Fibroblast of lung (primary cell): ENCODE results near the gene MRPS24. TPM values are rescaled to one million over a fixed set of nuclear protein-coding genes. Genes with fewer than 3 reads are reported as not detected.
A peak's percentile ranks its signal among the peaks of the same experiment; 100 is the strongest.

ENCODE experiments used
- DNase-seq, 2 donors: peaks; one replicate each; pipeline versions ENCODE4 v3.0.0 to v3.0.0-alpha.2; 2010; ENCODE audit warnings: low read depth in 2 of 2
- H2AFZ ChIP-seq: 2 replicates; pipeline ENCODE4 v1.5.1; 2012; ENCODE audit warnings: low read length, control low read depth, inconsistent platforms
- H3K27ac ChIP-seq: 2 replicates; pipeline ENCODE4 v1.5.1; 2011; ENCODE audit warnings: low read length, control low read depth; ENCODE audit not compliant: insufficient read depth
- H3K27me3 ChIP-seq: 2 replicates; pipeline ENCODE4 v1.5.1; 2011; ENCODE audit warnings: mild to moderate bottlenecking, low read length; ENCODE audit not compliant: control insufficient read depth, insufficient read depth
- H3K36me3 ChIP-seq: 2 replicates; pipeline ENCODE4 v1.5.1; 2011; ENCODE audit warnings: low read length; ENCODE audit not compliant: control insufficient read depth, insufficient read depth
- H3K4me1 ChIP-seq: 2 replicates; pipeline ENCODE4 v1.5.1; 2011; ENCODE audit warnings: low read length; ENCODE audit not compliant: control insufficient read depth, insufficient read depth; ENCODE audit errors: extremely low read depth
- H3K4me2 ChIP-seq: 2 replicates; pipeline ENCODE4 v1.5.1; 2011; ENCODE audit warnings: low read length, control low read depth; ENCODE audit not compliant: insufficient read depth; ENCODE audit errors: extremely low read depth
- H3K4me3 ChIP-seq, 4 experiments: fragments of 200-600 bp in 1 of 4; sonication (generic) in 1 of 4; replicated peaks in 1 of 4; 2 replicates each; pipeline ENCODE4 v1.5.1; 2011 to 2016; ENCODE audit warnings: low read length in 4 of 4, low read depth in 3 of 4, mild to moderate bottlenecking in 3 of 4, control low read depth in 2 of 4, inconsistent platforms in 1 of 4, mixed read lengths in 1 of 4; ENCODE audit not compliant: insufficient read depth in 1 of 4; ENCODE audit errors: control extremely low read depth in 1 of 4
- H3K79me2 ChIP-seq: 2 replicates; pipeline ENCODE4 v1.5.1; 2012; ENCODE audit warnings: mild to moderate bottlenecking, low read length, inconsistent platforms; ENCODE audit not compliant: control insufficient read depth, insufficient read depth
- H3K9ac ChIP-seq: 2 replicates; pipeline ENCODE4 v1.5.1; 2011; ENCODE audit warnings: mild to moderate bottlenecking, low read length, control low read depth; ENCODE audit not compliant: insufficient read depth
- H3K9me3 ChIP-seq: 2 replicates; pipeline ENCODE4 v1.5.1; 2012; ENCODE audit warnings: low read depth, low read length; ENCODE audit not compliant: control insufficient read depth, insufficient read depth
- H4K20me1 ChIP-seq: 2 replicates; pipeline ENCODE4 v1.5.1; 2011; ENCODE audit warnings: low read length; ENCODE audit not compliant: control insufficient read depth, insufficient read depth; ENCODE audit errors: extremely low read depth
- CTCF ChIP-seq, 2 donors: IDR thresholded peaks in 1 of 2; conservative IDR thresholded peaks in 1 of 2; 1 replicate in 1 of 2; 2 replicates in 1 of 2; pipeline ENCODE4 v1.5.1; 2011 to 2012; ENCODE audit warnings: low read length in 2 of 2, control low read depth in 1 of 2, inconsistent platforms in 1 of 2, low read depth in 1 of 2, mild to moderate bottlenecking in 1 of 2
- EZH2 ChIP-seq: IDR thresholded peaks from 2 replicates; pipeline ENCODE4 v1.5.1; 2012; ENCODE audit warnings: low read length, control low read depth, mild to moderate bottlenecking; ENCODE audit errors: missing control alignments
- polyA plus RNA-seq, 2 donors: library from polyadenylated mRNA; depleted of rRNA in 1 of 2; stranded (reverse) in 1 of 2; unstranded in 1 of 2; fragments of >200 nt; gene quantifications; 2 replicates each; pipeline ENCODE4 v1.2.1, GENCODE V29; 2011 to 2012; ENCODE audit warnings: missing spikeins in 1 of 2
- total RNA-seq: library from RNA; depleted of rRNA; stranded (reverse); fragments of >200 nt; gene quantifications from 2 replicates; pipeline ENCODE4 v1.2.1, GENCODE V29; 2014

The MRPS24 gene
- total and polyA plus RNA-seq, 2 donors (not counting 1 experiment from before 2014, with no cell fraction given), result 105 to 109 TPM

- H3K27ac ChIP-seq, result no peak overlapping the region
- H3K4me2 ChIP-seq, result no peak overlapping the region
- H3K9ac ChIP-seq, result no peak overlapping the region
- H3K4me1 ChIP-seq, result peaks cover 2% of the 10 kb centered on the region
- H3K79me2 ChIP-seq, result peaks cover 46% of the 10 kb centered on the region
- H3K36me3 ChIP-seq, result peaks cover 4% of the 10 kb centered on the region
- no peaks in the 10 kb centered on the region for H3K9me3 ChIP-seq
- TF ChIP-seq EZH2 (no peak), CTCF (conservative IDR thresholded peaks at IDR 0.05 in 1 of 2, IDR thresholded peaks at IDR 0.05 in 1 of 2; ENCODE audit: low read depth in 1 of 2, low read length in 2 of 2) (no peak)
- DNase-seq, result peak in 1 of 2 donors; percentile 42
- no peak overlapping the region for H2AFZ ChIP-seq
- no peaks in the 10 kb centered on the region for H3K27me3 ChIP-seq
- H3K4me3 ChIP-seq, result no peak overlapping the region
- no peaks in the 10 kb centered on the region for H4K20me1 ChIP-seq
Measured at GRCh38 chr7:43888993-43889945, 20.0 kb upstream of the MRPS24 start.

- Histone ChIP-seq H3K27ac (no peak overlapping the region), H2AFZ (no peak overlapping the region), H3K79me2 (peaks cover 14% of the 10 kb centered on the region), H3K36me3 (peaks cover 15% of the 10 kb centered on the region), H3K4me3 (no peak overlapping the region), H3K27me3 (no peaks in the 10 kb centered on the region), H3K4me1 (peaks cover 10% of the 10 kb centered on the region), H4K20me1 (no peaks in the 10 kb centered on the region), H3K4me2 (no peak overlapping the region), H3K9me3 (no peaks in the 10 kb centered on the region), H3K9ac (no peak overlapping the region)
- no peak for TF ChIP-seq CTCF (conservative IDR thresholded peaks at IDR 0.05 in 1 of 2, IDR thresholded peaks at IDR 0.05 in 1 of 2; ENCODE audit: low read depth in 1 of 2, low read length in 2 of 2)
- no peak for TF ChIP-seq EZH2
- no peak for DNase-seq
Measured at GRCh38 chr7:43884617-43885016, 15.3 kb upstream of the MRPS24 start.

- no peaks in the 10 kb centered on the region for H3K9me3 ChIP-seq
- no peak overlapping the region for H2AFZ ChIP-seq
- peaks cover 8% of the 10 kb centered on the region for H3K4me1 ChIP-seq
- H3K79me2 ChIP-seq, result peaks cover 11% of the 10 kb centered on the region
- H3K27ac ChIP-seq, result no peak overlapping the region
- no peaks in the 10 kb centered on the region for H4K20me1 ChIP-seq
- H3K9ac ChIP-seq, result no peak overlapping the region
- H3K27me3 ChIP-seq, result no peaks in the 10 kb centered on the region
- TF ChIP-seq EZH2, result no peak
- no peak for TF ChIP-seq CTCF (conservative IDR thresholded peaks at IDR 0.05 in 1 of 2, IDR thresholded peaks at IDR 0.05 in 1 of 2; ENCODE audit: low read depth in 1 of 2, low read length in 2 of 2)
- no peak for DNase-seq
- H3K4me3 ChIP-seq, result no peak overlapping the region
- H3K36me3 ChIP-seq, result peaks cover 15% of the 10 kb centered on the region
- no peak overlapping the region for H3K4me2 ChIP-seq
Measured at GRCh38 chr7:43884209-43884608, 14.9 kb upstream of the MRPS24 start.
